Muscle layer of colon (tissue), 2 donors: ENCODE data around the gene EPB41L5.

Experiments used
- H3K27ac ChIP-seq: one replicate; pipeline ENCODE4 v1.7.0; 2013; ENCODE audit warnings: low read depth, mild to moderate bottlenecking, low read length, moderate library complexity
- H3K27me3 ChIP-seq, 2 donors: one replicate each; pipeline ENCODE4 v1.7.0; 2013; ENCODE audit warnings: low read length in 2 of 2, mild to moderate bottlenecking in 2 of 2; ENCODE audit not compliant: insufficient read depth in 2 of 2, control insufficient read depth in 1 of 2
- H3K36me3 ChIP-seq: one replicate; pipeline ENCODE4 v1.7.0; 2013; ENCODE audit warnings: mild to moderate bottlenecking, low read length; ENCODE audit not compliant: insufficient read depth
- H3K4me1 ChIP-seq: one replicate; pipeline ENCODE4 v1.7.0; 2013; ENCODE audit warnings: mild to moderate bottlenecking, low read length; ENCODE audit not compliant: insufficient read depth
- H3K4me3 ChIP-seq, 2 donors: one replicate each; pipeline ENCODE4 v1.7.0; 2013; ENCODE audit warnings: low read length in 2 of 2, low read depth in 1 of 2, mild to moderate bottlenecking in 1 of 2, moderate library complexity in 1 of 2
- H3K9ac ChIP-seq: one replicate; pipeline ENCODE4 v1.7.0; 2013; ENCODE audit warnings: low read length
- H3K9me3 ChIP-seq: one replicate; pipeline ENCODE4 v1.7.0; 2013; ENCODE audit warnings: mild to moderate bottlenecking, low read length
- donor health status: abdominal sarcoma.
- donor health status: Adenocarcinoma of cecum.

The EPB41L5 gene

DNA sequence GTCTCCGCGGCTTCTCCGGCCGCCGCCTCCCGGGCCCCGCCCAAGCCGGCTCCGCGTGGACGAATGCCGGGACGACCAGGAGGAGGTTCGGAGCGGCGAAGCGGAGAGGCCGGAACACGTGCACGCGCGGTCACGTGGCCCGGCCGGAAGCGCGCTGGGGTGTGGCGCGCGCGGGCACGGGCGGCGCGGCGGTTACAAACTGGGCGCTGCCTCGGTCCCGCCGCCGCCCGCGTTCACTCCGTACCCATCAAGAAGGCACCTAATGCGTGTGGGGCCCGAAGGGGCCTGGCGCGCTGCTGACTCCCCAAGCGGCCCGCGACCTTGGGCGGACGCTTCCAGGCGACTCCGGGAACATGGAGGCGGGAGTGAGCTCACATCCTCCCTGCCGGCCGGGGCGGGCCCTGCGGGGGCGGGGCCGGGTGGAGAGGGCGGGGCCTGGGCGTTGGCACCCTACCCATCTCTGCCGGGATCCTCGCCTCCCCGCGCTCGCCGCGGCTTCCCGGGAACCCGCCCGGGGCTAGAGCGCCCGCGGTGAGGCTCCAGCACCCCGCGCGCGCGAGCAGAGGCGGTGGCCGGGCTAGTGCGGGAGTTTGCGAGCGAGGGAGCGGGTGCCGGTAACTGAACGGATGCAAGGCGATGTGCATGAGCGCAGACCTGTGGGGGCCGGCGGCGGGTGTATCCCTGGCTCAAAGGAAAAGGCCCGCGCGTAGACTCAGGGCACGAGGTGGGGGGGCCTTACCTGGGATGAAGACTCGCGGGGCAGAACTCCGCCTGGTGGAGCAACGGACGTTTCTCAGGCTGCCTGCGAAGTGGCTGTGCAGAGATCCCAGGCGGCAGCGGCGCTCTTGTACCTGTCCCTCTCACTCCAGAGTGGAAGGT is 210.4 kb downstream of the EPB41L5 start, which contains the start of gene TMEM185B:
Gene TMEM185B, minus strand, starts transcription at position 367 of the 879 bp plus-strand sequence. CDS start 424 bp downstream, outside the sequence.
- H3K27ac ChIP-seq, result peak within 1 kb of the TSS; percentile 84
- H3K4me1 ChIP-seq, result peaks cover 32% of the 10 kb centered on the region
- peak within 1 kb of the TSS; percentile 48 for H3K9ac ChIP-seq
- no peaks in the 10 kb centered on the region for H3K9me3 ChIP-seq
- H3K4me3 ChIP-seq, result peak within 1 kb of the TSS; percentile 68 to 81
- H3K27me3 ChIP-seq, result no peaks in the 10 kb centered on the region
- H3K36me3 ChIP-seq, result no peaks in the 10 kb centered on the region

DNA sequence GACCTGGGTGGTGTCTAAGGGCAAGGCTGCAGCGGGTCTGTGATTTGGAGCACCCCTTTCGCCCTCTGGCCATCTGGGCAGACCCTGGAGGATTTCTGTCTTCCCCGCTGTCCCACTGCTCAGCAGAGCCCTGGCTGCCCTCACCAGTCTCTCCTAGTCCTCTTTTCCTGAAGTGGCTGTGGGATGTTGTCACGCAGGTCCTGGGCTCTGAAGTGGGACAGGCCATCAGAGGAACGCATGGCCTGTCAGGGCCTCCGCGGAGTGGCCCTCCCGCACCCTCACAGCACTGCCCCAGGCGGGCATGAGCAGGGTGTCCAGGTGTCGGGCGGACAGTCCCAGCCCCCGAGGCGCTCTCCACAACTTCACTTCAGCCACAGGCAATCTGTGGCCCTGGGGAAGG is 211.4 kb downstream of the EPB41L5 start:
- H3K4me3 ChIP-seq, result peak overlapping the region in 1 of 2 donors; percentile 68
- peak overlapping the region; percentile 2 for H3K27ac ChIP-seq
- no peaks in the 10 kb centered on the region for H3K36me3 ChIP-seq
- H3K9ac ChIP-seq, result peak overlapping the region; percentile 48
- no peaks in the 10 kb centered on the region for H3K9me3 ChIP-seq
- no peaks in the 10 kb centered on the region for H3K27me3 ChIP-seq
- H3K4me1 ChIP-seq, result peaks cover 42% of the 10 kb centered on the region

DNA sequence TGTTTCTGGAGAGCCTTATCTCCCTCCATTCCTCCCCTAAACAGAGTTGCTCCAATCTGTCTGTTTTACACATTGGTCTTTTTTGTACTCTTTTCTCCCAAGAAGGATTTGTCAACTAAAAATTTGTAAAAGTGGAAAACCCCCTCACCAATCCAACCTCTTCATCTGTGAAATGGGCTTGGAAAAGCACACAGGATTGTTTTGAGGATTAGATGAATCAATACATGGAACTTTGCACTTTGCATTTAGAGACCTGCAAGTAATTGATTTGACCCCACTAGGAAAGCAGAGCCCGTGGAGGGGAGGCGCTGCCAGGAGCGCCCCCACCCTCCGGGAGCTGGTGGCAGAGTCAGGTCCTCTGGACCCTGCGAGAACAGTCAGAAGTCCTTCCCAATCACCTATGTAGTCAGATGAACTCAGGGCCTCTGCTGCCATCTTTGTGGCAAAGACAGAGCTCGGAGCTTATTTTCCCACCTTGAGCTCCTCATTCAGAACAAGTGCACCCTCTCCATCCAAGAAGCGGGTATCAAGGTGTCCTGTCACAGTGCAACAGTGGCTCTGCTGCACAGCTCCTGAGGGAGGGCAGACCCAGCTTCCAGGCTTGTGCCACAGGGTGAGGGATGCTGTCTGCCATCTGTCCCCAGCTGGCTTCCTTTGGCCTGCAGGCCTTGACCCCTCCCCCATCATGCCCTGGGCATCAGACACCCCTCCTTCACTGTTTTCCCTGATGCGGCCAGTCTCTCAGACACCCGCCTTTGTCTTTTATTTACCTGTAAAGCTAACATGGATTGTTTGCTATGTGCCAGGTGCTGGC is 212.1 kb downstream of the EPB41L5 start:
- no peaks in the 10 kb centered on the region for H3K9me3 ChIP-seq
- H3K36me3 ChIP-seq, result no peaks in the 10 kb centered on the region
- no peak overlapping the region for H3K9ac ChIP-seq
- H3K4me3 ChIP-seq, result no peak overlapping the region
- H3K27me3 ChIP-seq, result no peaks in the 10 kb centered on the region
- H3K27ac ChIP-seq, result no peak overlapping the region
- H3K4me1 ChIP-seq, result peaks cover 45% of the 10 kb centered on the region

DNA sequence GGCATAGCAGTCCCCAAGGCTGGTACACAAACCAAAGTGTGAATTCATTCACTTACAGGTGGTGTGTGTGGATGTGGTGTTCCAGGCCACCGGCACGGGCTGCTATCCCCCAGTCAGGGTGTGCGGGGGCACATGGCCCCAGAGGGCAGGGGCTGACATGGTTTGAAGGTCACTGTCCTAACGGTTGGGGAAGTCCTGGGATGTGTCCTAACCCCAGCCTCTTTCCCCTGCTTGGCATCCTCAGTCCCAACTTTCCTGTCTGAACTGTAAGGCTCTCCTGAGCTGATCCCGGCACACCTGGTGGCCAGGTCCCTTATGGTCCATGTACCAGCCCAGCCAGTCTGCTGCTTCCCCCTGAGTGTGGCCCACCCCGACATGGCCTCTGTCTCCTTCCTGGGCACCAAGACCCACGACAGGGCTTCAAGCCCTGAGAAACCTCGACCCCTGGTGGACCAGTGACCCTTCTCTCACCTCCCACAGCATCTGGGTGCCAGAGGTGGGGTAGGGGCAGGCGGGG is 212.7 kb downstream of the EPB41L5 start:
- H3K4me3 ChIP-seq, result no peak overlapping the region
- no peaks in the 10 kb centered on the region for H3K27me3 ChIP-seq
- H3K27ac ChIP-seq, result no peak overlapping the region
- no peak overlapping the region for H3K9ac ChIP-seq
- H3K36me3 ChIP-seq, result no peaks in the 10 kb centered on the region
- no peaks in the 10 kb centered on the region for H3K9me3 ChIP-seq
- peaks cover 45% of the 10 kb centered on the region for H3K4me1 ChIP-seq

DNA sequence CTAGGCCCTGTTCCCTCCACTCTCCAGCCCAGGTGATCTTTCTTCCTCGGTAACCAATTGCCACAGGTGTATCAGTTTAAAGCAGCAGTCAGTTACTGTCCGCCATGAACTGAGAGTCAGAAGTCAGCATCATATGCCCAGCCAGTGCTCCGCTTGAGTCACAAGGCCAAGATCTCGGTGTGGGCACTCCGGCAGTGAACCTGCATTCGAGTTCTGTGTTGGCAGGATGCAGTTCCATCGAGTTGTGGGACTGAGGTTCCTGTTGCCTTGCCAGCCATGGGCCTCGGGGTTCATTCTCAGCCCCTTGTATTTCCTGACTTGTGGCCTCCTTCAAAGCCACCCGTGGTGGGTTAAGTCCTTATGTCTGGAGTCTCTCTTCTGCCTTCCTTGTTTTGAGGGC is 213.4 kb downstream of the EPB41L5 start:
- Histone ChIP-seq H3K36me3 (no peaks in the 10 kb centered on the region), H3K9ac (no peak overlapping the region), H3K27me3 (no peaks in the 10 kb centered on the region), H3K4me1 (peaks cover 42% of the 10 kb centered on the region), H3K27ac (no peak overlapping the region), H3K9me3 (no peaks in the 10 kb centered on the region), H3K4me3 (no peak overlapping the region)

DNA sequence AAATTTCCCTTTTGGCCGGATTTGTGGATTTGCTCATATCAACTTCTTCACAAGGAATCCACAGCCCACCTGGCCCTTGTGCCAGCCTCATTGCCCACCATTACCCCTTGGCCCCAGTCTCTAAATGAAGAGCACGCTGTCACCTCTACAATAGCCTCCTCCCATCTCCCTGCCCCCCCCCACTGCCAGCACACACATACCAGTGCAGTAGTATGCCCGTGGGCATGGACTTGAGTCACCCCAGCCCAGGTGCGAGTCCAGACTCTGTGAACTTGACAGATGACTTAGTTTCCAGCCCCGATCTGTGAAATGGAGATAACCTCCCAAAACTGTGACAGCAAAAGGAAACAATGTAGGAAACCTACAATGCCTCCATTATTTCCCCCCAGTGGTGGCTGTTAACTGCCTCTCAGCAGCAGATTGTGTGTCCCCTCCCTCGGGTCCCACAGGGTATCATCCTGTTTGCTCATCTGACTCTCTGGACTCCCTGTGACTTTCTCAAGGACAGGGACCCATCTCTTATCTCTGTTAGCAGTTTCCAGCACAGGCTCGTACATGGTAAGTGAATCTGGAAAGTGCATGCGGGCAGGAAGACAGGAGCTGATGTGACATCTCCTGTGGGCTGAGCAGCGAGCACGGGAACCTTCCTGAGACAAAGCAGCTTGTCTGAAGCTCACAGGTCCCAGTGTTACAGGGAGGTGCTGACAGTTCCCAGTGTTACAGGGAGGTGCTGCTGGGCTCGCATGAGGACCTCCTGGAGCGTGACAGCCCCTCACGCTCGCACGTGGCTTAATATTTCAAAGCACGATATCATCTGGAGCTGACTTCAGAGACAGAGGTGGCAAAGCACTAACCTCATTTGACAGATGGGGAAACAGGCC is 214.5 kb downstream of the EPB41L5 start:
- H3K9me3 ChIP-seq, result no peaks in the 10 kb centered on the region
- H3K27me3 ChIP-seq, result no peaks in the 10 kb centered on the region
- H3K4me3 ChIP-seq, result no peak overlapping the region
- H3K9ac ChIP-seq, result no peak overlapping the region
- no peaks in the 10 kb centered on the region for H3K36me3 ChIP-seq
- no peak overlapping the region for H3K27ac ChIP-seq
- H3K4me1 ChIP-seq, result peaks cover 41% of the 10 kb centered on the region

DNA sequence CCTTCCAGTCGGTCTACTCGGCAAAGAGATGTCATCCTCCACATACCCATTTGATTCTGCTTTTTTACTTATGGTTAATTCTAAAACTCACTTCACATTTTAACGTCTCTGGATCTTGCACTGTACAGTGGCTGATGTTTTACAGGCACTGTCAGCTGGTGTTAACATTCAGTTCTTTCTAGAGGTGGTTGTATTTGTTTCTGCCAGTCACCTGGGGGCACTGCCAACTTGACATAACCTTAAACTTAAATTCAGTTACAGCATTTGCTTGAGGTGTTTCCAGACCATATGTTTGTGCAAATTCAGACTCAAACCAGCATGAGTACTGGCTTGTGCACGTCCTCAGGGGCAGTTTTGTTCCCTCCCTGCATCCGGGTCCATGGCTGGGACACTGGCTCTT is 215.6 kb downstream of the EPB41L5 start:
- peaks cover 42% of the 10 kb centered on the region for H3K4me1 ChIP-seq
- H3K36me3 ChIP-seq, result no peaks in the 10 kb centered on the region
- peak overlapping the region; percentile 23 for H3K27ac ChIP-seq
- H3K4me3 ChIP-seq, result no peak overlapping the region
- H3K9ac ChIP-seq, result no peak overlapping the region
- H3K9me3 ChIP-seq, result no peaks in the 10 kb centered on the region
- H3K27me3 ChIP-seq, result no peaks in the 10 kb centered on the region
